Sigmoid colon (tissue), 4 donors: ENCODE results near the gene FBXW2.

Source experiments
- EP300 ChIP-seq, 4 donors: sonication (generic); formaldehyde crosslinking; IDR thresholded peaks; one replicate each; pipeline ENCODE4 v1.6.1; 2017; ENCODE audit warnings: antibody characterized with exemption in 4 of 4
- TF ChIP-seq, protein P1 (sequence below), 4 experiments: fragments of 450-650 bp in 3 of 4; fragments of 200-600 bp in 1 of 4; IDR thresholded peaks; one replicate each; pipeline ENCODE4 v1.5.1; 2016 to 2019; ENCODE audit warnings: antibody characterized with exemption in 4 of 4, mild to moderate bottlenecking in 3 of 4, moderate library complexity in 2 of 4

DNA sequence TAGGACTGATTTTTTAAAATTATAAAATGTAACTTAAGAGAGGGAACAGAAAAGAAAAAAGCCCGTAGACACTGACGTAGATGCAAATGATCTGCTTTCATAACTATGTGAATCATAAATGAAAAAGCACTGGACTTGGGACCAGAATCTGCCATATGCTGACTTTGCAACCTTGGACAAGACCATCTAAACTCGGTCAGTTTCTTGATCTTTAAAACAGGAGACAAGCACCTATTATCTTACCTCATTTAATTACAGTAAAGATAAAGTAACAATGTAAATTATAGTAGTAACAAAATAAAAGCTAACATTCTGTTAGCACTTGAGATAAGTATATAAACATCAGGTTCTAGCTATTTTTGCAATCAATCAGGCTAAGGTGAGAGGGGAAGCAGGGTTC is 20.0 kb downstream of the FBXW2 start:
- TF ChIP-seq, protein P1, sequence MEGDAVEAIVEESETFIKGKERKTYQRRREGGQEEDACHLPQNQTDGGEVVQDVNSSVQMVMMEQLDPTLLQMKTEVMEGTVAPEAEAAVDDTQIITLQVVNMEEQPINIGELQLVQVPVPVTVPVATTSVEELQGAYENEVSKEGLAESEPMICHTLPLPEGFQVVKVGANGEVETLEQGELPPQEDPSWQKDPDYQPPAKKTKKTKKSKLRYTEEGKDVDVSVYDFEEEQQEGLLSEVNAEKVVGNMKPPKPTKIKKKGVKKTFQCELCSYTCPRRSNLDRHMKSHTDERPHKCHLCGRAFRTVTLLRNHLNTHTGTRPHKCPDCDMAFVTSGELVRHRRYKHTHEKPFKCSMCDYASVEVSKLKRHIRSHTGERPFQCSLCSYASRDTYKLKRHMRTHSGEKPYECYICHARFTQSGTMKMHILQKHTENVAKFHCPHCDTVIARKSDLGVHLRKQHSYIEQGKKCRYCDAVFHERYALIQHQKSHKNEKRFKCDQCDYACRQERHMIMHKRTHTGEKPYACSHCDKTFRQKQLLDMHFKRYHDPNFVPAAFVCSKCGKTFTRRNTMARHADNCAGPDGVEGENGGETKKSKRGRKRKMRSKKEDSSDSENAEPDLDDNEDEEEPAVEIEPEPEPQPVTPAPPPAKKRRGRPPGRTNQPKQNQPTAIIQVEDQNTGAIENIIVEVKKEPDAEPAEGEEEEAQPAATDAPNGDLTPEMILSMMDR (IDR thresholded peaks at IDR 0.05) = no peak
- TF ChIP-seq EP300 (IDR thresholded peaks at IDR 0.05) = no peak
